ENCODE measurements around the gene INVS. TPM values are rescaled to one million over a fixed set of nuclear protein-coding genes. Genes with fewer than 3 reads are reported as not detected.
"Not testable (repeated sequence)": the region's sequence is repeated elsewhere in the genome, so short reads cannot be mapped to it uniquely, and the experiment has no call there.

INVS gene, protein sequence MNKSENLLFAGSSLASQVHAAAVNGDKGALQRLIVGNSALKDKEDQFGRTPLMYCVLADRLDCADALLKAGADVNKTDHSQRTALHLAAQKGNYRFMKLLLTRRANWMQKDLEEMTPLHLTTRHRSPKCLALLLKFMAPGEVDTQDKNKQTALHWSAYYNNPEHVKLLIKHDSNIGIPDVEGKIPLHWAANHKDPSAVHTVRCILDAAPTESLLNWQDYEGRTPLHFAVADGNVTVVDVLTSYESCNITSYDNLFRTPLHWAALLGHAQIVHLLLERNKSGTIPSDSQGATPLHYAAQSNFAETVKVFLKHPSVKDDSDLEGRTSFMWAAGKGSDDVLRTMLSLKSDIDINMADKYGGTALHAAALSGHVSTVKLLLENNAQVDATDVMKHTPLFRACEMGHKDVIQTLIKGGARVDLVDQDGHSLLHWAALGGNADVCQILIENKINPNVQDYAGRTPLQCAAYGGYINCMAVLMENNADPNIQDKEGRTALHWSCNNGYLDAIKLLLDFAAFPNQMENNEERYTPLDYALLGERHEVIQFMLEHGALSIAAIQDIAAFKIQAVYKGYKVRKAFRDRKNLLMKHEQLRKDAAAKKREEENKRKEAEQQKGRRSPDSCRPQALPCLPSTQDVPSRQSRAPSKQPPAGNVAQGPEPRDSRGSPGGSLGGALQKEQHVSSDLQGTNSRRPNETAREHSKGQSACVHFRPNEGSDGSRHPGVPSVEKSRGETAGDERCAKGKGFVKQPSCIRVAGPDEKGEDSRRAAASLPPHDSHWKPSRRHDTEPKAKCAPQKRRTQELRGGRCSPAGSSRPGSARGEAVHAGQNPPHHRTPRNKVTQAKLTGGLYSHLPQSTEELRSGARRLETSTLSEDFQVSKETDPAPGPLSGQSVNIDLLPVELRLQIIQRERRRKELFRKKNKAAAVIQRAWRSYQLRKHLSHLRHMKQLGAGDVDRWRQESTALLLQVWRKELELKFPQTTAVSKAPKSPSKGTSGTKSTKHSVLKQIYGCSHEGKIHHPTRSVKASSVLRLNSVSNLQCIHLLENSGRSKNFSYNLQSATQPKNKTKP
- total RNA-seq, result 24.2 TPM

DNA sequence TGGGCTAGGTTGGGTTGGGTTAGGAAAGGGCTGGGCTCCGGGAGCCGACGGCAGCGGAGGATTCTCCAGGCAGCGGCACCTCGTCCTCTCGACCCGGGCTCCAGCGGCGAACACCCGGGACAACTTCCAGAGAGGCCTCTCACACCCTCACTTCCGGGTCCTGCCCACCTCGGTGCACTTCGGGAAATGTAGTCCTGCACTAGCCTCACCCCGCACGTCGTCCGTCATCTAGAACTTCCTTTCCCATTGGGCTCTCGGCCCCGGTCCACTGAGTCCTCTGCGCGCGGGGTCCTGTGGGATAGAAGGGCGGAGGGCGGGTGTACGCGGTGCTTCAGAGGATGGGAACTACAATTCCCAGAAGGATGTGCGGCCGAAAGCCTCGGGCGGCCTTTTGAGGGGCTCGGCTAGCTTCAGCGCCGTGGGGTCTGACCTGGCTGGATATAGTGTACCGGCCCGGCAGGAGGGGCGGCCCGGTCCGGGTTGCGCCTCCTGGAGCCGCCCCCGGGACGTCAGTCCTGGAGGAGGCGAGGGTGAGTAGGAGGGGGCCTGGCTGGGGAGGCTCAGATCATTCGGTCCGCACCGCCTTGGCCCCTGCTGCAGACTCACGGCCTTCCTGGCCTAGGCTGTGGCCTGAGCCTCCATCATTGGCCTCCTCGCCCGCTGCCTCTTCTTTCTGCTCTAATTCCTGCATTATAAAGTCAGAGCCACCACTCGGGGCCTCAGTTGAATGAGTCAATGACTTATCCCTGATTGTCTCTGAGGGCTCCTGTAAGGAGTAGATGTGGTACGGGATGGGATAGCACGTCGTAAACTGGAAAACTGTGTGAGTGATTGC lies at the start of gene INVS, which contains the start of gene ERP44:
Gene INVS (plus strand): TSS at position 357 of the 835 bp plus-strand sequence. CDS start 5,279 bp downstream, outside the sequence.
Gene ERP44 (minus strand): TSS at position 114 of the 835 bp plus-strand sequence. CDS start 160 bp downstream, outside the sequence.
- peak; percentile 99 for DNase-seq

DNA sequence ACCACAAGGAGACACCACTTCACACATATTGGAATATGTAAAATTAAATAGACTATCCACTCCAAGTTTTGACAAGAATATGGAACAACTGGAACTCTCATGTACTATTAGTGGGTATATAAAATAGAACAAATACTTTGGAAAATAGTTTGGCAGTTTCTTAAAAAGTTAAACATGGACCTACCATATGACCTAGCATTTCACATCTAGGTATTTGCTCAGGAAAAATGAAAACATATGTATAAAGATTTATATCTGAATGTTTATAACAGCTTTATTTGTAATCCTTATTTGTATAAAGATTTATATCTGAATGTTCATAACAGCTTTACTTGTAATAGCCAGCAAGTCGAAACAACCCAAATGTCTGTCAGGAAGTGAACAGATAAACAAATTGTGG lies 49.5 kb upstream of the INVS start:
- no peak for DNase-seq

DNA sequence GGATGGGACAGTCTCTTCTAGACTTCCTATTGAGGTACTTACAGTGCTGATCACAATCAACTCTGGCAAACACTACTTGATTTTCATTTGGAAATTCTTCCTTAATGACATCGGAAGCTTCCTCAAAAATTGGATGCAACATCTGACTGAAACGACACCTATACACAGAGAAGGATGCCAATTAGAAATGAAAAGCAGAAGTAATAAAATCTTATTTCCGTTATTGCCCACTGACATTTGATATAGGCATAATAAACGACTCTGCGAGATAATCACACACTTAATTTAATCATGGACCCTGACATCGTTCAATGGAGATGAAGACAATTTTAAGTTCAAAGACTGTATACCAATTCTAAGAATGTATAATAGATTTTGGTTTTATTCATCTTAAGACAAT lies 46.7 kb upstream of the INVS start:
- no peak for DNase-seq

DNA sequence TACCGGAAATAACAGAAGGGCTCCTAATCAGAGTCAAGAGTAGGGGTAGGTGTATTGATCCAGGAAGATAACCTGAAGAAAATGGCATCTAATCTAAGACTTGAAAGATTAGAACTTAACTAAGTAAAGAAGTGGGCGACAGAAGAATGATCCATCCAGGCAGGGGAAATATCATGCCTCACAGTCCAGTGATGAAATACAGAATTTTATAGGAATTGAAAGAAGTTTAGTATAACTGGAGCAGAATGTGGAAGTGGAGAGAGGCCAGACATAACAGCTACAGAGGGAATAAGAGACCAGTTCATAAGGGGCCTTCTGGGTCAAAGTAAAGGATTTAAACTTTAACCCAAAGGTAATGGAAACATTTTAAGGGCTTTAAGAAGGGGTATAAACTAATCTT lies 42.5 kb upstream of the INVS start:
- DNase-seq, result no peak

GRCh38 chr9:100057624-100058023 lies 41.4 kb upstream of the INVS start:
- DNase-seq, result no peak

GRCh38 chr9:100058699-100059579 lies 40.1 kb upstream of the INVS start:
- DNase-seq, result no peak

DNA sequence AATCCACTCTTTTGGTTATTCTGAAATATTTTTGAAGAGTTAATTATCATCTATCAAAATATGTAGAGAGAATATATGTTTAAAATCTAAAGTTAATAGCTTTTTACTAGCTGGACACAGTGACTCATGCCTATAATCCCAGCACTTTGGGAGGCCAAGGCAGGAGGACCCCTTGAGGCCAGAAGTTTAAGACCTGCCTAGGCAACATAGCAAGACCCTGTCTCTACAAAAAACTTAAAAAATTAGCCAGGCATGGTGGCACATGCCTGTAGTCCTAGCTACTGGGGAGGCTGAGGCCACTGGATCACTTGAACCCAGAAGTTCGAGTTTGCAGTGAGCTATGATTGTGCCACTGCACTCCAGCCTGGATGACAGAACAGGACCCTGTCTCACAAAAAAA lies 36.4 kb upstream of the INVS start:
- not testable (repeated sequence) for DNase-seq

DNA sequence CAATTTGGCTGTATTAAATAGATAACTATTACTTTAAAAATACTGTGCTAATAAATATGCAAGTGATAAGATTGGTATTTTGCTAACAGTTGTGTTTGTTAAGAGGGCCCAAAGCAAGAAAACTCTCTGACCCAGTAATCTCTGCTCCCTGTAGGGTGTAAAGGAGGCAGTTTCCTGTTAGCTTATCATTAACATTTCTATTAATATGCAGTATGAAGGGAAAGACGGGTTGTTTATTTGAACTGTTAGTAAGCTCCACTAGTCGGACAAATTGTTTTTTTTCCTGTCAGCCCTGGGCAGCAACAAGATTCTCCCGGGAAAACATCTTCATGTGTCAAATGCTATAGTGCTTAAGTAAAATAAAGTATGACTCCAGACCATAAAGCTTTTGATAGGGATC lies 35.9 kb upstream of the INVS start:
- no peak for DNase-seq

GRCh38 chr9:100064872-100065581 lies 34.0 kb upstream of the INVS start:
- no peak for DNase-seq

DNA sequence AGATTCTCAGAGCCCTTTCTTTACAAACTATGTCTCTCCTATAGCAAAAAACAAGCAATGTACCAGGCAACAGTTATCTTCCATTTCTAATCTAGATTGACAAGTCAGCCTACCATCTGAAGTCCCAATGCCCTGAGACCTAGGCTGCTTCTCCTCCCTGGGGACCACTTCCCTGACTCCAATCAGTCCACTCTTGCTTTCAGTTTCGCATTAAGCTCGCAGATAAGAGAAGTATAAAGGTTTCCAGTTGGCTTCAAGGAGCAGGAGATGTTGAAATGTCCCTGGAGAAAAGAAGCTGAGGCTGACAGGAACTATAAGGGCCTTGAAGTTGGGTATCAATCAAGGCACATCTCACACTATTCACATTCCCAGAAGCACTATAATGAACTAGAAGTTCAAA lies 32.5 kb upstream of the INVS start:
- no peak for DNase-seq

DNA sequence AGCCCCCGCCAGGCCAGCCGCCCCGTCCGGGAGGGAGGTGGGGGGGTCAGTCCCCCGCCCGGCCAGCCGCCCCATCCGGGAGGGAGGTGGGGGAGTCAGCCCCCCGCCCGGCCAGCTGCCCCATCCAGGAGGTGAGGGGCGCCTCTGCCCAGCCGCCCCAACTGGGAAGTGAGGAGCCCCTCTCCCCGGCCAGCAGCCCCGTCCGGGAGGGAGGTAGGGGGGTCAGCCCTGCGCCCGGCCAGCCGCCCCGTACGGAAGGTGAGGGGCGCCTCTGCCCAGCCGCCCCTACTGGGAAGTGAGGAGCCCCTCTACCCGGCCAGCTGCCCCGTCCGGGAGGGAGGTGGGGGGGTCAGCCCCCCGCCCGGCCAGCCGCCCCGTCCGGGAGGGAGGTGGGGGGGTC lies 31.1 kb upstream of the INVS start:
- not testable (repeated sequence) for DNase-seq

DNA sequence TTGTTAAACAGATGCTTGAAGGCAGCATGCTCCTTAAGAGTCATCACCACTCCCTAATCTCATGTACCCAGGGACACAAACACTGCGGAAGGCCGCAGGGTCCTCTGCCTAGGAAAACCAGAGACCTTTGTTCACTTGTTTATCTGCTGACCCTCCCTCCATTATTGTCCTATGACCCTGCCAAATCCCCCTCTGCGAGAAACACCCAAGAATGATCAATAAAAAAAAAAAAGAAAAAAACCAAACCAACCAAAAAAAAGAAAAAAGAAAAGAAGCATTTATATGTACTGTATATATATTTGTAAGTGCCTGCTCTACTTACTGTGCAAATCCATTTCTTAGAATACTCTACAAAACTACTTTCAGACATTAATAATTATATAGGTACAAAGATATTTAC lies 30.0 kb upstream of the INVS start:
- DNase-seq, result not testable (repeated sequence)

- DNase-seq, result no peak
These were observed 28.7 kb upstream of the INVS start for GRCh38 chr9:100070104-100071041.

GRCh38 chr9:100071271-100071670 lies 27.8 kb upstream of the INVS start:
- no peak for DNase-seq

DNA sequence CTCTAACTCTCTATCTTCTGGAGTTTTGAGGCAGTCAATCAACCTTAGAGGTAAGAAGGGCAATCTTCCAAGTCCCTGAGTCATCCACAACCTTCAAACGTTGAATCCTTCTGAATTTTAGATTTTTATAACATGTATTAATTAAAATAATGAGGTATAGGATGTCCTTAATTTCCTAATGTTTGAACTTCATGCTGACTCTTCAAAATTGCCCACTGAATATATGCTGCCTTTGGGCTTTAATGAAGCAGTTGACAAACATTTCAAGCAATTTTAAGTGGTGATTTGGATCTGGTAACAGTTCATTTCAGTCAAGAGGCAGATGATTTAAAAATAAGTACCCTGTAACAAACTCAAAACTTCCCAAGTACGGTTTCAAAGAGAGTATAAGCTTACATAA lies 26.2 kb upstream of the INVS start:
- DNase-seq, result no peak

DNA sequence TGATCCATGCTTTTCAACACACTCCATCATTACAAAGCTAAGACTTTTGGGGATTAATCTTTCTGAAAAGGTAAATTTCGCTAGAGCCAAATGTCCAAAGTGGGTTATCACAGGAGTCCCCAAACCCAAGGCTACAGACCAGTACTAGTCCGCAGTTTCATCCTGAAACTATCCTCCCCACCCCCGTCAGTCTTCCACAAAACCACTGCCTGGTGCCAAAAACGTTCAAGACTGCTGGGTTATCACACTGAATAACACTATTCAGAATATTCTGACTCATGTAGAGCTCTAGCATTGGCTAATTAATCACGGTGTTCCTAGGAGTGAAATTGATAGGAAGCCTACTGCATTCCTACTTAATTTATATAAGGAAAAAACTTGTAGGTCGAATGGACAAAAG lies 24.9 kb upstream of the INVS start:
- DNase-seq, result no peak

GRCh38 chr9:100074989-100075388 lies 24.1 kb upstream of the INVS start:
- DNase-seq, result no peak

- not testable (repeated sequence) for DNase-seq
These were observed 22.8 kb upstream of the INVS start for GRCh38 chr9:100076256-100076655.

- DNase-seq, result no peak
These were observed 16.3 kb upstream of the INVS start for GRCh38 chr9:100082782-100083181.

All from occipital lobe (tissue), 2 donors.